Activated T-helper 2 cell treated with anti-CD3 and anti-CD28 coated beads, Interferon-gamma antibody, Interleukin-2, Interleukin-4, amounts not matched to agents 10 μg/mL and 5 μg/mL and 100 μg/mL, durations not matched to agents 14 hours and 24 hours and 36 hours (primary cell): ENCODE measurements around the gene CHD2. TPM values are rescaled to one million over a fixed set of nuclear protein-coding genes. Genes with fewer than 3 reads are reported as not detected.
A peak's percentile ranks its signal among the peaks of the same experiment; 100 is the strongest.

Experiments used
- DNase-seq: peaks from one replicate; pipeline ENCODE4 v3.0.0; 2021; ENCODE audit warnings: low spot score
- H3K27ac Mint-ChIP-seq: one replicate; pipeline ENCODE4 v1.8.0; 2021; ENCODE audit warnings: mixed read lengths
- H3K27me3 Mint-ChIP-seq: one replicate; pipeline ENCODE4 v1.8.0; 2021; ENCODE audit warnings: low read depth, mixed read lengths
- H3K36me3 Mint-ChIP-seq: one replicate; pipeline ENCODE4 v1.8.0; 2021; ENCODE audit warnings: low read depth, mixed read lengths
- H3K4me1 Mint-ChIP-seq: one replicate; pipeline ENCODE4 v1.8.0; 2021; ENCODE audit warnings: low read depth, mixed read lengths
- H3K4me3 Mint-ChIP-seq: one replicate; pipeline ENCODE4 v1.8.0; 2021; ENCODE audit warnings: low read depth, mild to moderate bottlenecking, moderate library complexity, mixed read lengths
- H3K9me3 Mint-ChIP-seq: one replicate; pipeline ENCODE4 v1.8.0; 2021; ENCODE audit warnings: mixed read lengths
- intact Hi-C: fragments of 100-400 bp; cut with micrococcal nuclease; formaldehyde crosslinking; loops from one replicate; pipeline ENCODE4 v1.15.1; 2023
- total RNA-seq: library from RNA; stranded (reverse); gene quantifications from 2 replicates; pipeline ENCODE4 v1.2.3, GENCODE V29; 2022

Gene CHD2
- total RNA-seq, 1 donor from 2014 or later, result 111 TPM

DNA sequence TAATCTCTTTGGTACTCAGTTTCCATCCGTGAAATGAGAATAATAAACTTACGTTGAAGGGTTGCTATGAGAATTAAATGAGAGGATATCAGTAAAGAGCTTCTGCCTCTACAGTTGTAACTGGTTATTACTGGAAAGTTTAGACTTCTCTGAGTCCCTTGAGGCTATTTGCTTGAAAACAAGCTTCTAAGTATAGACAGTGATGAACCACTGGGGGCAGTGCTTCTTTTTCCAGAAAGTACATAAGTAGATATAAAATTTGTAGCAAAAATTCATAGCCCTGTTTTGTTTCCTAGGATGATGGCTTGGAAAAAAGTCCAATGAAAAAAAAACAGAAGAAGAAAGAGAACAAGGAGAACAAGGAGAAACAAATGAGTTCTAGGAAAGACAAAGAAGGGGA is 101.8 kb downstream of the CHD2 start:
- no peak for DNase-seq
- H3K9me3 Mint-ChIP-seq, result no peaks in the 10 kb centered on the region
- H3K27me3 Mint-ChIP-seq, result no peaks in the 10 kb centered on the region
- peaks cover 90% of the 10 kb centered on the region for H3K36me3 Mint-ChIP-seq
- H3K27ac Mint-ChIP-seq, result no peak overlapping the region
- H3K4me3 Mint-ChIP-seq, result no peak overlapping the region
- intact Hi-C loops, result no loop called here
- H3K4me1 Mint-ChIP-seq, result peaks cover 8% of the 10 kb centered on the region

DNA sequence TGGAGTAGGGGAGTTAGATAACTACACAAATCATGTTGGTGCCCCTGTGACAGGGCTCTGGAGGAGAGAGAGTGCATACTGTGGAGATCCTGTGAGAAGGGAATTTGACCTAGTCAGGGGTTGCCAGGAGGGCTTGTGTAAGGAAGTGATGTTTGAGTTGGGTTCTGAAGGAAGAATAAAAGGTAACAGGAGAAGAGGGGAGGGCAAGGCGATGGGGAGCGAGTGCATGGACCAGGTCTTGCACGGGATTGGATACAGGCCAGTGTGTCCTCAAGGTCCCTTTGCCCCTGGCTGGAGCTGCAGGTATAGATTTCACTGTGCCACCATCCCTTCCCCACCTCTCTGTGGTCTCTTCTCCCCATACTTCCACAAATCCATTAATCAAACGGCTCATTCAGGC is 105.0 kb downstream of the CHD2 start:
- DNase-seq, result no peak
- Mint-ChIP-seq H3K4me3 (no peak overlapping the region), H3K27ac (peak overlapping the region; percentile 50), H3K4me1 (peaks cover 2% of the 10 kb centered on the region), H3K27me3 (no peaks in the 10 kb centered on the region), H3K9me3 (no peaks in the 10 kb centered on the region), H3K36me3 (peaks cover 84% of the 10 kb centered on the region)
- intact Hi-C loops, result no loop called here

DNA sequence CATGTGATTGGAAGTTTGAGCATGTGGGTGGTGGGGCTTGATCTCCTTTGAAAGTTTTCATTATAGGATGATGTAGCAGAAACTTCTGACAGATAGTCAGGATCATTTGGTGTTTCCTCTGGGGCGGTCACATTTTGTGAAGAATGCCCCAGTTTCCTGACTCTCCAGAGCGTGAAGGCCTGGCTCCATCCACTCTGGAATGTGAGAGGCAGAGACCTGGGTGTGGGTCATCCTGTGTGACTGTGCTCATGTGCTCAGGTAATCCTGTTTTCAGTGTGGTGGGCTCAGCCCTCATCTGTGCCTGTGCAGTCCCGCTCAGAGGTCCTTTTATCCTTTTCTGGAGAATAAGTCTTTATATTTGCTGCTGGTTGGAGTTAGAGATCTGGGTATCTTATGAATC is 107.9 kb downstream of the CHD2 start:
- Mint-ChIP-seq H3K4me3 (no peak overlapping the region), H3K4me1 (no peaks in the 10 kb centered on the region), H3K9me3 (no peaks in the 10 kb centered on the region), H3K27ac (no peak overlapping the region), H3K27me3 (no peaks in the 10 kb centered on the region), H3K36me3 (peaks cover 87% of the 10 kb centered on the region)
- no peak for DNase-seq
- intact Hi-C loops, result no loop called here

DNA sequence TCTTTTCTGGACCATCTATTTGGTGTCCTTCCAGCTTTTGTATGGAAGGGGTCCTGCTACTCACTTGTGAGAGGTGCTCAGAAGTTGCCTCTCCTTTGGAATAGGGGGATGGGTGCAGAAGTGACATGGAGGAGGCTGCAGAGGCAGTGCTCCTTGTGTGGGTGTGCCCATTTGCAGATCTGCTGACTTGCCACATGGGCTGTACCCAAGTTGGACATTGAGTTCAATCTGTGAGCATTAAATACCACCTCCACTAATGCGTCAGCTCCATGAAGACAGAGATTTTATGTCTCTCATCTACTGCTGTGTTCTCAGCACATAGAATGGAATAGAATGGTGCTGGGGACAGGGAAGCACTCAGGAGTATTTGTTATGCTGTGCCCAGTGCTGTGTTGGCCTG is 112.7 kb downstream of the CHD2 start:
- no peak for DNase-seq
- Mint-ChIP-seq H3K9me3 (no peaks in the 10 kb centered on the region), H3K36me3 (peaks cover 85% of the 10 kb centered on the region), H3K27ac (no peak overlapping the region), H3K4me3 (no peak overlapping the region), H3K27me3 (no peaks in the 10 kb centered on the region), H3K4me1 (peaks cover 15% of the 10 kb centered on the region)
- intact Hi-C loops, result loop anchor here (10.0 kb wide), 1 partner anchor 88 kb away; no protein-coding TSS in a partner anchor

DNA sequence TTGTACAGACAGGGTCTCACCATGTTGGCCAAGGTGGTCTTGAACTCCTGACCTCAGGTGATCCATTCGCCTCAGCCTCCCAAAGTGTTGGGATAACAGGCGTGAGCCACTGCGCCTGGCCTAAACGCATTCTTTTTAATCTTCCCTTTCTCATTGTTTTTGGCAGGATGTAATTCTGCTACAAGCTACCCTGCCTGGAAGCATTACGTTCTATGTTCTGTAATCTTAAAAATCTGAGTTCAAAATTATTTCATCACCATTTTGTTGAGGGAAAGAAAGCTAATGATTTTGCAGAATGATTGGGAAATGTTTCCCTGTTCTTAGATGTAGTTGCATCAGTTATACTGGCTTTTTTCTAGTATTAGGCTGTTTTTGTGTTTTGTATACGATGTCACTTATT is 117.4 kb downstream of the CHD2 start:
- Mint-ChIP-seq H3K4me1 (peaks cover 54% of the 10 kb centered on the region), H3K9me3 (no peaks in the 10 kb centered on the region), H3K27ac (no peak overlapping the region), H3K27me3 (no peaks in the 10 kb centered on the region), H3K36me3 (peaks cover 89% of the 10 kb centered on the region), H3K4me3 (no peak overlapping the region)
- no peak for DNase-seq
- intact Hi-C loops, result loop anchor here (10.0 kb wide), 1 partner anchor 93 kb away; no protein-coding TSS in a partner anchor

DNA sequence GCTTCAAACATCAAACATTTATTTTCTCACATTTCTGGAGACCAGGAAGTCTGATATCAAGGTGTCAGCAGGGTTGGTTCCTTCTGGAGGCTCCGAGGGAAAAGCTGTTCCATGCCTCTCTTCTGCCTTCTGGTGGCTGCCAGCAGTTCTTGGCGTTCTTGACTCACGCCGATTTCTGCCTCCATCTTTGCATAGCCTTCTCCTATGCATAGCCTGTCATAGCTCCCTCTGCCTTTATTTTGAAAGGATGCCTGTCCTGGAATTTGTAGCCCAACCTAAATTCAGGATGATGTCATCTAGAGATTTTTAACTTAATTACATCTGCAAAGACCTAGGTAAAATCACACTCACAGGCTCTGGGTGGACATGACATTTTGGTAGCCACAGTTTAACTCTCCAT is 118.5 kb downstream of the CHD2 start:
- H3K36me3 Mint-ChIP-seq, result peaks cover 89% of the 10 kb centered on the region
- no peaks in the 10 kb centered on the region for H3K9me3 Mint-ChIP-seq
- H3K4me1 Mint-ChIP-seq, result peaks cover 64% of the 10 kb centered on the region
- intact Hi-C loops, result loop anchor here (10.0 kb wide), 1 partner anchor 94 kb away; no protein-coding TSS in a partner anchor
- H3K27ac Mint-ChIP-seq, result peak overlapping the region; percentile 78
- H3K27me3 Mint-ChIP-seq, result no peaks in the 10 kb centered on the region
- DNase-seq, result no peak
- no peak overlapping the region for H3K4me3 Mint-ChIP-seq

DNA sequence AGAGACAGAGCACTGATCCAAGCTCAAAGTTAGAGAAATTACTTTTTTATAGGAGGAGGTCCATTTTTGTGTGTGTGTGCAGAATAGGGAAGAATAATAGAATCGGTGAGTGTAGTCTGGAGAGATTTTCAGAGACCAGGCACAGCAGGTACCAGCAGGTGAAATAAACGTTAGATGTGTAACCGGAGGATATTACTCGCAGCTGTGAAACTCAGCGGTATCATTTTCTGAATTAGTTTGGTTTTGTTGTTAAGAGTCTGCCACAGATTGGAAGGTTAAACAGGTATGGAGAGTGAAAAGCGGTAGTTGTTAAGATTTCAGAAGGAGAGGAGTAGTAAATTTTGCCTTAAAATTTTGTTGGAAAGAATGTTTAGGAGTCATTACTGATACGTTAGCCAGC is 119.0 kb downstream of the CHD2 start:
- intact Hi-C loops, result loop anchor here (10.0 kb wide), 1 partner anchor 94 kb away; no protein-coding TSS in a partner anchor
- Mint-ChIP-seq H3K27ac (peak overlapping the region; percentile 50), H3K36me3 (peaks cover 92% of the 10 kb centered on the region)

DNA sequence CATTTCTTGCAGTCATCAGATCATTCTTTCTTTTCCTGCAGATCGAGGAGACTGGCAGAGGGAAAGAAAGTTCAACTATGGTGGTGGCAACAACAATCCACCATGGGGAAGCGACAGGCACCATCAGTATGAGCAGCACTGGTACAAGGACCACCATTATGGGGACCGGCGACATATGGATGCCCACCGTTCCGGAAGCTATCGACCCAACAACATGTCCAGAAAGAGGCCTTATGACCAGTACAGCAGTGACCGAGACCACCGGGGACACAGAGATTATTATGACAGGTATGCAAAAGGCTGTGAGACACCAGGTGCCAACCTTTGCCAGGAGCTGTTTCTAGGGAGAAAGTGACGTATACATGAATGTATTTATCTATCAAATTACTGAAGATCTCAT is 119.8 kb downstream of the CHD2 start:
- Mint-ChIP-seq H3K27me3 (no peaks in the 10 kb centered on the region), H3K4me3 (no peak overlapping the region), H3K9me3 (no peaks in the 10 kb centered on the region), H3K36me3 (peaks cover 92% of the 10 kb centered on the region), H3K4me1 (peaks cover 73% of the 10 kb centered on the region), H3K27ac (peak overlapping the region; percentile 51)
- DNase-seq, result no peak
- intact Hi-C loops, result loop anchor here (10.0 kb wide), 1 partner anchor 95 kb away; no protein-coding TSS in a partner anchor

More for the DNA sequence above, 119.0 kb downstream of the CHD2 start:
- H3K9me3 Mint-ChIP-seq, result no peaks in the 10 kb centered on the region
- no peak for DNase-seq
- H3K4me1 Mint-ChIP-seq, result peaks cover 66% of the 10 kb centered on the region
- no peak overlapping the region for H3K4me3 Mint-ChIP-seq
- no peaks in the 10 kb centered on the region for H3K27me3 Mint-ChIP-seq

DNA sequence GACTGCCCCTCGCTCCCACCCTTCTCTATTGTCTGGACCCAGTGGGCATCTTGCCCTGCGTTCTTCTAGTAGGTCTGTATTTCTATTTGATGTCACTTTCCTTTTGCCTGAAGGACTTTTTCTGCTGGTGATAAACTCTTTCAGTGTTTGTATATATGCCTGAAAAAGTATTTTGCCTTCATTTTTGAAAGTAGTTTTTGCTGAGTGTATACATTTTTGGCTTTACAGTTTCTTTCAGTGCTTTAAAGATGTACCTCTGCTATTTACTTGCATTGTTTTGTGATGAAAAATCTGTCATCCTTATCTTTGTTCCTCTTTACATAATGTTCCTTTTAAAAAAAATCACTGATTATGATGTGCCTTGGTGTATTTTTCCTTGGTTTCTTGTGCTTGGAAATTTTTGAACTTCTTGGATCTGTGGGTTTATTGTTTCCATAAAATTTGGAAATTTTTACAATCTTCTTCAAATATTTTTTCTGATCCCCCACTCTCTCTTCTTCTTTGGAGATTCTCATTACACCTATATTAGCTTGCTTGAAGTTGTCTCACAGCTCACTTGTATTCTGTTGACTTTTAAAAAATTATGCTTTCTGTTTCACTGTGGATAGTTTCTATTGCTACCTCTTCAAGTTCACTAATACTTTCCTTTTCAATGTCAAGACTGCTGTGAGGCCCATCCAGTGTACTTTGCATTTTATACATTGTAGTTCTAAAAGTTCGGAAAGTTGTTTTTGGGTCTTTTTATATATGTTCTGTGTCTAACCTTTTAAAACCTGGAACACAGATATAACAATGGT is 121.0 kb downstream of the CHD2 start:
- Mint-ChIP-seq H3K4me3 (peak overlapping the region; percentile 13), H3K4me1 (peaks cover 72% of the 10 kb centered on the region), H3K27ac (peak overlapping the region; percentile 71), H3K27me3 (no peaks in the 10 kb centered on the region), H3K9me3 (no peaks in the 10 kb centered on the region), H3K36me3 (peaks cover 92% of the 10 kb centered on the region)
- DNase-seq, result no peak
- intact Hi-C loops, result no loop called here

DNA sequence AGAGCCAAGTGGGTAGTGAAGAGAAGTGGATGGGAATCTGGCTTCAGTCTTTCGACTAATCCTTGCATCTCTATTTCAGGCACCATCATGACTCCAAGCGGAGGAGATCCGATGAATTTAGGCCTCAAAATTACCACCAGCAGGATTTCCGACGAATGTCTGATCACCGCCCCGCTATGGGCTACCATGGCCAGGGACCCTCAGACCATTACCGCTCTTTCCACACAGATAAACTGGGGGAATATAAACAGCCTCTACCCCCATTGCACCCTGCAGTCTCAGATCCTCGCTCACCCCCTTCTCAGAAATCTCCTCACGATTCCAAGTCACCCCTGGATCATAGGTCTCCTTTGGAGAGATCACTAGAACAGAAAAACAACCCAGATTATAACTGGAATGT is 124.2 kb downstream of the CHD2 start:
- no peak overlapping the region for H3K4me3 Mint-ChIP-seq
- no peak overlapping the region for H3K27ac Mint-ChIP-seq
- H3K9me3 Mint-ChIP-seq, result no peaks in the 10 kb centered on the region
- H3K36me3 Mint-ChIP-seq, result peaks cover 78% of the 10 kb centered on the region
- intact Hi-C loops, result no loop called here
- DNase-seq, result no peak
- H3K27me3 Mint-ChIP-seq, result no peaks in the 10 kb centered on the region
- H3K4me1 Mint-ChIP-seq, result peaks cover 51% of the 10 kb centered on the region

DNA sequence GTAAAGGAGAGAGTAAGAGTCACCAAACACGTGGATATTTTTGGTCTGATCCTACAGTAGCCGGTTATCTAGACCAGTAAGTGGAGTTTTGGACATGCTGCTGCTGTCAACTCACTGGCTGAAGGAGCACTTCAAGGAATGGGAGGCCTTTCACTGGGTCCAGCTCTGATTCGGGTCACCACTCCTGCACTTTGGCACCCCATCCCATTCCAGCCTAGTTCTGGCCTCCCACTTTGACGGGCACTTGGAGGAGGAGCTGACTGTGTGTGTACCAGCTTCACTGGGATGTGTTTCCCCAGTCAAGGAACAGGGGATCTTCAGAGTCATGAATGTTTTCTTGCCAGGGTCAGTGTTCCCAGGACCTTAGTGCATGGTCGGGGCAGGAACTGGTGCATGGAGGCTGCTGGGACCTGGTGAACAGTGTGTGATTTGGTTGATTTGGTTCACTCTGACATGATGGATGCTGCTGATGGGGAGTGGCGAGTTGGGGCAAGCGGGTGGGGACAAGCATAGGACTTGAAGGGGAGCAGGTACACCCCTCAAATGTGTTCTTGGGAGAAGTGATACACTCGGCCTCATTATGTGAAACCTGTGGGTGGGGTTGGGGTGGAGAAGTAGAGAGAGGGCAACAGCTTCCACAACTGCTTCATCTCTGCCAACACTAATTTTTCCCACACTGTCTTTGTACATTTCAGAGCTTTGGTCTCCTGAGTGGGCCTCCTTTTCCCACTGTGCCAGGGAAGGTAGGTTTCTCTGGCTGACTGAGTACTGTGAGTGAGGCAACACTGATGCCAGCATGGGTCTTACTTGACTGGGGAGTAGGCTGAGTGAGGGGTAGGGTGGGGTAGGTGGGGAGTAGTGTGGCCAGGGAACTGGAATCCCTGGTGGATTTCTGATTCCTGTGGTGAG is 124.8 kb downstream of the CHD2 start:
- H3K36me3 Mint-ChIP-seq, result peaks cover 72% of the 10 kb centered on the region
- peaks cover 47% of the 10 kb centered on the region for H3K4me1 Mint-ChIP-seq
- H3K27me3 Mint-ChIP-seq, result no peaks in the 10 kb centered on the region
- H3K4me3 Mint-ChIP-seq, result no peak overlapping the region
- H3K9me3 Mint-ChIP-seq, result no peaks in the 10 kb centered on the region
- no peak for DNase-seq
- intact Hi-C loops, result loop anchor here (5.0 kb wide), 1 partner anchor 223 kb away; no protein-coding TSS in a partner anchor
- H3K27ac Mint-ChIP-seq, result peak overlapping the region; percentile 64

DNA sequence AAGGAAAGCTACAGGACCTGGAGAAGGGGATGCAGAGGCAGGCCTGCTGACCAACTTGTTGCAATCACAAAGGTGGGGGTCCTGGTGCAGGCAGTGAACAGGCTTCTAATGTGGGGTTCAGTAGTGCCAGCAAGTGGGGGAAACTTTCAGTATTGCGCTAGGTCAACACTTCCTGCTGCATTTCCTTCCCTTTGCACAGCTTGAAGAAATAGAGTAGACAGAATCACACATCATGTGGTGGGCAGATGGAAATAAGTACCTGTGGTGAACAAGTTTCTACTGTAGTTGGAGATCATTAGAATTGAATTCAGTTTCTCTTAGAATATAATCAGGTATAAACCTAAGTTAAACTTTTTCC is 125.5 kb downstream of the CHD2 start:
- H3K27me3 Mint-ChIP-seq, result no peaks in the 10 kb centered on the region
- peak overlapping the region; percentile 64 for H3K27ac Mint-ChIP-seq
- H3K4me1 Mint-ChIP-seq, result peaks cover 41% of the 10 kb centered on the region
- DNase-seq, result no peak
- H3K9me3 Mint-ChIP-seq, result no peaks in the 10 kb centered on the region
- no peak overlapping the region for H3K4me3 Mint-ChIP-seq
- intact Hi-C loops, result loop anchor here (5.0 kb wide), 1 partner anchor 223 kb away; no protein-coding TSS in a partner anchor
- H3K36me3 Mint-ChIP-seq, result peaks cover 65% of the 10 kb centered on the region
